HFF-Myc (cell line): ENCODE data around the gene EIF4B.

Experiments used
- DNase-seq: peaks from one replicate; pipeline ENCODE4 v3.0.0-alpha.2; 2011; ENCODE audit warnings: low read depth; ENCODE audit errors: extremely low read depth
- H3K4me3 ChIP-seq: replicated peaks from 2 replicates; pipeline ENCODE4 v1.5.1; 2011; ENCODE audit warnings: low read depth, mild to moderate bottlenecking, control low read depth, low read length
- CTCF ChIP-seq: IDR thresholded peaks from 2 replicates; pipeline ENCODE4 v1.5.1; 2012; ENCODE audit warnings: mild to moderate bottlenecking, low read depth, low read length, control low read depth; ENCODE audit errors: missing control alignments

EIF4B gene

GRCh38 chr12:53079226-53080117, 73.2 kb downstream of the EIF4B start, which contains the start of gene SPRYD3:
Gene SPRYD3, minus strand, starts transcription at chr12:53079390. Its CDS starts 57 bp downstream, at chr12:53079333.
- H3K4me3 ChIP-seq = peak within 1 kb of the TSS; percentile 60

DNA sequence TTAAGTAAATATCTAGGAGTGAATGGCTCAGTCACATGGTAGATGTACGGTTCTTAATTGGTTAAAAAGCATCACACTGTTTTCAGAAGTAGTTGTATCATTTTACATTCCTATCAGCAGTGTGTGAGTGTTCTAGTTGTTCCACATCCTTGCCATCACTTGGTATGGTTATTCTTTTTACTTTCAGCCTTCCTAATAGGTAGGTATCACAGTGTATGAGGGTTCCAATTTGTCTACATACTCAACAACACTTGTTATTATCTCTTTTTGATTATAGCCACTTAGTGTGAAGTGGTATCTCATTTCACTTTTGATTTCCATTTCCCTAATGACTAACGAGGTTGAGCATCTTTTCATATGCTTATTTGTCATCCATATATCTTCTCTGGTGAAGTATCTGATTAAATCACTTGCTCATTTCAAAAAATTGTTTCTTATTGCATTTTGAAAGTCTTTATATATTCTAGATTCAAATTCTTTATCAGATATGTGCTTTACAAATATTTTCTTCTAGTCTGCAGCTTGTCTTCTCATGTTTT, 76.5 kb downstream of the EIF4B start:
- no peak for TF ChIP-seq CTCF

More at GRCh38 chr12:53079226-53080117, 73.2 kb downstream of the EIF4B start, which contains the start of gene SPRYD3:
- DNase-seq = no peak
- no peak for TF ChIP-seq CTCF

GRCh38 chr12:53086361-53086760, 80.1 kb downstream of the EIF4B start:
- no peak for TF ChIP-seq CTCF
- no peak overlapping the region for H3K4me3 ChIP-seq
- no peak for DNase-seq

More for the DNA sequence above, 76.5 kb downstream of the EIF4B start:
- no peak overlapping the region for H3K4me3 ChIP-seq
- no peak for DNase-seq

GRCh38 chr12:53090105-53090504, 83.8 kb downstream of the EIF4B start:
- no peak overlapping the region for H3K4me3 ChIP-seq
- DNase-seq = no peak
- no peak for TF ChIP-seq CTCF

DNA sequence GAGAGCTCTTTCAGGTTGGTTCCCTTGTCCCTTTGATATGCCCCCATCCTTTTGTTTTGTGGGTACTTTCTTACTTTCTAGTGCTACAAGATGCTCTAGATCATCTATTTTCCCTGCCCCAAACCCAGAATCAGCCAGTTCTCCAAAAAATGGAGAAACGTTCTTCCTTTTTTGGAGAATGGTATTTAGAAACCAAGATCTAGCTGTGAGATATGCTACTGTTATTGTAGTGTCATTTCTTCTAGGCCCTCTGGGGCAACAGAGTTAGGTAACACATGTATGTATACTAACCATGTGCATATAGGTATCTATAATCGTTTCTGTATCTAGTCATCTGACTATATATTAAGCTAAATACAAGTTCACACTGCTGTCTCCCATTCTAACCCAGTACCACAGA, 84.3 kb downstream of the EIF4B start:
- no peak for TF ChIP-seq CTCF
- no peak overlapping the region for H3K4me3 ChIP-seq
- DNase-seq = no peak

DNA sequence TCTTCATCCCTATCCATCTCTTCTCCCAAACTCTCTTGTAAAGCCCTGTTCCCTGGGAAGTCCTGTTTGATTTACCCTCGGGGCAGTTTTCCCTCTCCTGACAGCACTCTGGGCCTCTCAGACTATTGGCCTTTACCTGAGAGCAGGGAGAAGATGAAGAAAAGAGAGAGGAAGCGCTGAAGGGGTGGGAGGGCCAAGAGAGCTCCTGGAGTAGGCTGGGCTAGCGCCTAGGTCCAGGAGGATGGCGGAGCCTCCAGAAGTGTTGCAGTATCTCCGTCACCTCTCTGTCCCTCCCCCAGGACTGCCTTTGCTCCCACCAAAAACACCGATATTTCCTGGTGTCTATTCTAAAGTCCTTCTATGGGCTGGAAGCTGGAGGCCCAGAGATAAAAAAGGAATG, 85.5 kb downstream of the EIF4B start:
- DNase-seq = no peak
- no peak overlapping the region for H3K4me3 ChIP-seq
- TF ChIP-seq CTCF = no peak
